Hepatocyte (in vitro differentiated cells): ENCODE data around the gene CASP8AP2. TPM values are rescaled to one million over a fixed set of nuclear protein-coding genes. Genes with fewer than 3 reads are reported as not detected.
A peak's percentile ranks its signal among the peaks of the same experiment; 100 is the strongest.
"Not testable (repeated sequence)": the region's sequence is repeated elsewhere in the genome, so short reads cannot be mapped to it uniquely, and the experiment has no call there.

Experiments used
- DNase-seq: peaks from one replicate; pipeline ENCODE4 v3.0.0-alpha.2; 2016; ENCODE audit warnings: low spot score
- H2AFZ ChIP-seq: fragments of 200-600 bp; sonication (generic); 2 replicates; pipeline ENCODE4 v1.6.0; 2016; ENCODE audit warnings: antibody characterized with exemption, mild to moderate bottlenecking
- H3K27ac ChIP-seq: fragments of 200-600 bp; sonication (generic); 2 replicates; pipeline ENCODE4 v1.5.1; 2016; ENCODE audit warnings: mild to moderate bottlenecking
- H3K27me3 ChIP-seq: fragments of 200-600 bp; sonication (generic); 2 replicates; pipeline ENCODE4 v1.6.1; 2016
- H3K36me3 ChIP-seq: fragments of 200-600 bp; sonication (generic); replicated peaks from 2 replicates; pipeline ENCODE4 v1.5.1; 2016; ENCODE audit warnings: low read depth; ENCODE audit not compliant: insufficient read depth
- H3K4me1 ChIP-seq: fragments of 200-600 bp; sonication (generic); 2 replicates; pipeline ENCODE4 v1.5.1; 2016; ENCODE audit warnings: mild to moderate bottlenecking, moderate library complexity; ENCODE audit not compliant: insufficient read depth
- H3K4me2 ChIP-seq: fragments of 200-600 bp; sonication (generic); 2 replicates; pipeline ENCODE4 v1.6.0; 2016
- H3K4me3 ChIP-seq: fragments of 200-600 bp; sonication (generic); 2 replicates; pipeline ENCODE4 v1.5.1; 2016; ENCODE audit warnings: mild to moderate bottlenecking
- H3K79me2 ChIP-seq: fragments of 200-600 bp; sonication (generic); 2 replicates; pipeline ENCODE4 v1.6.0; 2017; ENCODE audit warnings: mild to moderate bottlenecking
- H3K9me2 ChIP-seq: fragments of 200-600 bp; sonication (generic); replicated peaks from 2 replicates; pipeline ENCODE4 v1.6.0; 2017; ENCODE audit warnings: mild to moderate bottlenecking; ENCODE audit not compliant: insufficient read depth
- H3K9me3 ChIP-seq: fragments of 200-600 bp; sonication (generic); 2 replicates; pipeline ENCODE4 v1.5.1; 2016; ENCODE audit warnings: low read depth, mild to moderate bottlenecking
- H4K20me1 ChIP-seq: fragments of 200-600 bp; sonication (generic); 2 replicates; pipeline ENCODE4 v1.6.0; 2016; ENCODE audit warnings: mild to moderate bottlenecking; ENCODE audit not compliant: insufficient read depth, poor library complexity, severe bottlenecking
- CTCF ChIP-seq: fragments of 200-600 bp; sonication (generic); IDR thresholded peaks from 2 replicates; pipeline ENCODE4 v1.5.1; 2016; ENCODE audit warnings: antibody characterized with exemption, mild to moderate bottlenecking; ENCODE audit not compliant: poor library complexity
- EZH2 ChIP-seq: fragments of 200-600 bp; sonication (generic); IDR thresholded peaks from 2 replicates; pipeline ENCODE4 v1.6.1; 2016; ENCODE audit warnings: antibody characterized with exemption, mild to moderate bottlenecking, borderline replicate concordance
- EZH2phosphoT487 ChIP-seq: fragments of 200-600 bp; sonication (generic); IDR thresholded peaks from one replicate; pipeline ENCODE4 v1.6.1; 2018; ENCODE audit warnings: antibody characterized with exemption, mild to moderate bottlenecking, low read depth, moderate library complexity; ENCODE audit not compliant: unreplicated experiment, severe bottlenecking
- WGBS: methylation state at CpG from one replicate; pipeline ENCODE4 v1.1.6; 2016; ENCODE audit warnings: low lambda C conversion rate; ENCODE audit errors: missing lambda C conversion rate; 5-methylcytosine and 5-hydroxymethylcytosine counted together
- polyA plus RNA-seq: library from polyadenylated mRNA; unstranded; fragments of >200 nt; fragmentation: Nextera tagmentation; extraction: Ambion mirVana; gene quantifications from 2 replicates; pipeline ENCODE4 v1.2.1, GENCODE V29; 2016
- total RNA-seq: library from RNA; depleted of rRNA; stranded (reverse); fragments of >200 nt; gene quantifications from 2 replicates; pipeline ENCODE4 v1.2.3, GENCODE V29; 2014

CASP8AP2 gene
- total and polyA plus RNA-seq, 2 experiments from 2014 or later = 8.6 to 12.0 TPM

DNA sequence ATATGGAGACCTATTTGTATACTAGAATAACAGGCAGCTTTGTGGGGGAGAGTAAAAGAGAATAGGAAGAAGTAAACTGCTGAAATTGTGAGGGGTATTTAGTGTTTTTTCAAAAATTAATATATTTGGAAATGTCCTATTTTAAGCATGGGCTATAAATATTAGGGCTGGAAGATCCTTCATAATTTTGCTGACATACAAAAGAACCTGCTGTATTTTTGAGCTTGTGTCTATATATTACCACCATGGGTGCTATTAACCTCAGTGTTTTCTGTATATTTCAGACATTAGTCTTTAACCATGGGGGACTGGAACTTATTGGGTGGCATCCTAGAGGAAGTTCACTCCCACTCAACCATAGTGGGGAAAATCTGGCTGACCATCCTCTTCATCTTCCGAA is 64.5 kb downstream of the CASP8AP2 start, which contains the start of gene GJA10:
GJA10 (plus strand) TSS at position 301 of the 400 bp plus-strand sequence; CDS start at position 301, 0 bp downstream.
- no peaks in the 10 kb centered on the region for H3K9me3 ChIP-seq
- DNase-seq = no peak
- no peak within 1 kb of the TSS for H3K4me3 ChIP-seq
- no peaks in the 10 kb centered on the region for H4K20me1 ChIP-seq
- WGBS = 95% methylated on average over 1 of the region's 1 CpG
- no peaks in the 10 kb centered on the region for H3K79me2 ChIP-seq
- H3K4me1 ChIP-seq = peaks cover 4% of the 10 kb centered on the region
- H3K4me2 ChIP-seq = no peak within 1 kb of the TSS
- H2AFZ ChIP-seq = no peak within 1 kb of the TSS
- no peaks in the 10 kb centered on the region for H3K36me3 ChIP-seq
- H3K9me2 ChIP-seq = no peaks in the 10 kb centered on the region
- no peak within 1 kb of the TSS for H3K27ac ChIP-seq
- TF ChIP-seq EZH2 (no peak), CTCF (no peak), EZH2phosphoT487 (no peak)
- no peaks in the 10 kb centered on the region for H3K27me3 ChIP-seq

DNA sequence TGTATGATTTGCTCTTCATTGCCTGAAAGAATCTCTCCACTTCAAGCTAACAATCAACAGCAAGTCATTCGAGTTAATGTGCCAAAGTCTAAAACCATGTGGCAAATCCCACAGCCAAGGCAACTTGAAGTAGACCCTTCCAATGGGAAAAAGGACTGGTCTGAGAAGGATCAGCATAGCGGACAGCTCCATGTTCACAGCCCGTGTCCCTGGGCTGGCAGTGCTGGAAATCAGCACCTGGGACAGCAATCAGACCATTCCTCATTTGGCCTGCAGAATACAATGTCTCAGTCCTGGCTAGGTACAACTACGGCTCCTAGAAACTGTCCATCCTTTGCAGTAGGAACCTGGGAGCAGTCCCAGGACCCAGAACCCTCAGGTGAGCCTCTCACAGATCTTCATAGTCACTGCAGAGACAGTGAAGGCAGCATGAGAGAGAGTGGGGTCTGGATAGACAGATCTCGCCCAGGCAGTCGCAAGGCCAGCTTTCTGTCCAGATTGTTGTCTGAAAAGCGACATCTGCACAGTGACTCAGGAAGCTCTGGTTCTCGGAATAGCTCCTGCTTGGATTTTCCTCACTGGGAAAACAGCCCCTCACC is 65.7 kb downstream of the CASP8AP2 start:
- Histone ChIP-seq H3K4me1 (peaks cover 4% of the 10 kb centered on the region), H3K36me3 (no peaks in the 10 kb centered on the region), H3K79me2 (no peaks in the 10 kb centered on the region), H3K4me2 (no peak overlapping the region), H3K27ac (no peak overlapping the region), H4K20me1 (no peaks in the 10 kb centered on the region), H3K9me2 (no peaks in the 10 kb centered on the region), H3K4me3 (no peak overlapping the region), H3K9me3 (no peaks in the 10 kb centered on the region), H2AFZ (no peak overlapping the region), H3K27me3 (no peaks in the 10 kb centered on the region)
- WGBS = 45% methylated on average over 8 of the region's 8 CpGs
- TF ChIP-seq EZH2phosphoT487 (no peak), EZH2 (no peak), CTCF (no peak)
- peak; percentile 80 for DNase-seq

GRCh38 chr6:89910001-89910901 is 80.6 kb downstream of the CASP8AP2 start:
- H3K4me1 ChIP-seq, H3K36me3 ChIP-seq, H3K27me3 ChIP-seq, H3K79me2 ChIP-seq, H3K9me3 ChIP-seq, H3K4me3 ChIP-seq, H3K27ac ChIP-seq, H4K20me1 ChIP-seq, DNase-seq, H3K4me2 ChIP-seq, H2AFZ ChIP-seq, H3K9me2 ChIP-seq: not testable (repeated sequence)
- 82% methylated on average over 10 of the region's 10 CpGs for WGBS

DNA sequence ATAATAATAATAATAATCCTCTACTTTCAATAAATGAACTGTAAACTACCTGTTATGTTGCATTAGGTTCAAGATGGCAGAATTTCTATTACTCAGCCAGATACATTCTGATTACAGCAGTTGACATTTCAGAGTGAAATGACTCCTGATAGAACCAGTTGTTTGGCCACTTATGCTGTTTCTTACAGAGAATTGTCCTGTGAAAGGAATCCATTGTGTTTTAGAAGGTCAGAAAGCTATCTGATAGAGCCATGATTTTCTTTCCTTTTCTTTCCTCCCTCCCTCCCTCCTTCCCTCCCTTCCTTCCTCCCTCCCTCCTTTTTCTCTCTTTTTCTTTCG is 81.2 kb downstream of the CASP8AP2 start:
- Histone ChIP-seq H3K36me3 (no peaks in the 10 kb centered on the region), H3K79me2 (no peaks in the 10 kb centered on the region), H3K4me3 (no peak overlapping the region), H3K9me3 (no peaks in the 10 kb centered on the region), H3K27me3 (no peaks in the 10 kb centered on the region), H2AFZ (no peak overlapping the region), H3K4me2 (no peak overlapping the region), H3K4me1 (no peaks in the 10 kb centered on the region), H3K9me2 (no peaks in the 10 kb centered on the region), H3K27ac (no peak overlapping the region), H4K20me1 (no peaks in the 10 kb centered on the region)
- WGBS = no CpG with 5 or more reads among the region's 1 CpG
- TF ChIP-seq CTCF (no peak), EZH2 (no peak), EZH2phosphoT487 (no peak)
- DNase-seq = no peak
